GM18870 (cell line): Measurements from ENCODE around the gene THBD.

ENCODE experiments used
- ATAC-seq: cut with Tn5 transposase; IDR thresholded peaks from one replicate; pipeline ENCODE4 v1.9.1; 2021; ENCODE audit warnings: moderate library complexity; ENCODE audit not compliant: unreplicated experiment

THBD gene

DNA sequence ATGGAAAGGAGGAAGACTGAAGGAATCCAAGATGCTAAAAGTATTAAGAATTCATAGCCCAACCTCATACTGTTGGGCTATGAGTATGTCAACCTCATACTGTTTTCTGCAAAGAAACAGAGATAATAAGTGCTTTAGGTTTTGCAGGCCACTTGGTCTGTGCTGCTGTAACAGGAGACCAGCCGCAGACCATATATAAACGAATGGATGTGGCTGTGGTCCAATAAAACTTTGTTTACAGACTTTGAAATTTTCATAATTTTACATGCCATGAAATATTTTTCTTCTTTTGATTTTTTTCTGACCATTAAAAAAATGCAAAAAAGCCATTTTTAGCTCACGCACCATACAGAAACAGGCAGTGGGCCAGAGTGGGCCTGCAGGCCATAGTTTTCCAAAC, 13.7 kb upstream of the THBD start:
- ATAC-seq = no peak

DNA sequence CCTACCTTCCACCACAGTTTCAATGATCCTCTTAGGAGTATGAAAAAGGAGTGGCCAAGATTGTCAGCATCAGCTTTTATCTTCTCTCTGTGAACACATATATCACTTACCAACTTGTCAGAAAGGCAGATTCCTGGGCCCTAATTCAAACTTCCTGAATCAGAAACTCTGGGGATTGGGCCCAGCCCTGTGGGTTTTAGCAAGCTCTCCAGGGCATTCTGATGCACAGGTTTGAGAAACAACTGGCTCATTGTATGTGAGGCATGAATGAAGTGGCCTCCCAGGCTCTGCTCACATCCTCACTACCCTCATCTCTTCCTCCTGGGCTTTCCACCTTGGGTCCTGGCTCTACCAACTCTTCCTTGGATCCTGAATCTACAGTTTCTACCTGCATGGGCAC, 13.2 kb upstream of the THBD start:
- no peak for ATAC-seq

DNA sequence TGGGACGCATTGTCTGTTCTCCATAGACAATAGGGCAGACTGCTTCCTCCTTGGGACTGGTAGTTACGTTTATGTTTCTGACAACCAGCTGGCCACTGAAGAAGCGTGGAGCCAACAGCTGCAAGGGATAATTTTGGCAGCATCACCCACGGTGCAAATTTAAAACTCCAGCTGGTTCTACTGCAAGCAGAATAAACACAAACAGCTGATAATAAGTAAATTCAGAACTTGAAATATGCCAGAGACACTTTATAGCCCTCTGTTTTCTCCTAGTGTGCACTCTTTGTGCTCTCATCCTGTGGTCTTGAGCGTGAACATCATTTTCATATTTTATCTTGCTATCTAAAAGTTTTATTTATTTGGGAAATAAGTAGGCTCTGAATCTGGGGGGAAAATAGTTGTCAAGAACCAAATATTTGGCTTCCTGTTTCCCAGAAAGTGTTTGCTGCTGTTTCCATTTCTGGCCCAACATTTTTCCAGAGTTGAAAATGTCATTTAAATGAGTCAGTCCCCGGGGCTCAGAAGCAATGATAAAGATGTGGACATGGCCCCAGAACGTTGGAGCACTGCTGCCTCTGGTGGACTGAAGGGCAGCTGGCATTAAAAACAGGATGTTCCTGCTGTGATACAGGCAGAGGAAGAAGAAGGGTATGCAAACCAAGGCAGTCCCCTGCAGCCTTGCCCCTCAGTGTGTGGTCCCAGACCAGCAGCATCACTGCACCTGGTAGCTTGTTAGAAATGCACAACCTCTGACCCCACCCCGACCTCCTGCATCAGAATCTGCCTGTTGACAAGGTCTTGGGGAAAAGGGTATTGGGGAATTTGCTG, 12.5 kb upstream of the THBD start:
- no peak for ATAC-seq

DNA sequence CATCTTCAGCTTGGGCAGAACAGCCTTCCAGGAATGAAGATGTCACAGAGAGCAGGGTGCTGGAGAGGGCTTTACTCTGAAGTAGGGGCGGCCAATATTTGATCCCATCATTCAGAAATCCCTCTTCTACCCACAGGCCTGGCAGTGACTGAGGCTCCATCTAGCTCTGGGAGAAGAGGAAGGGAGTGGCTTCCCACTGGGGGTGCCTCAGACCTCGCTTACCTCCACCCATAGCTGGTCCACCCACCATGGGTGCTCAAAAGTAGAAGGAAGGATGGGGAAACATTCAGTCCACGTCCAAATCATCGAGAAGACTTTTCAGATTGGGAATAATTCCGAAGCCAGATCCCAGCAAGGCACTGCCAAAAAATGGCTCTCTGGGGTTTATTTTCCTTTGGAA, 11.8 kb upstream of the THBD start:
- ATAC-seq = no peak

DNA sequence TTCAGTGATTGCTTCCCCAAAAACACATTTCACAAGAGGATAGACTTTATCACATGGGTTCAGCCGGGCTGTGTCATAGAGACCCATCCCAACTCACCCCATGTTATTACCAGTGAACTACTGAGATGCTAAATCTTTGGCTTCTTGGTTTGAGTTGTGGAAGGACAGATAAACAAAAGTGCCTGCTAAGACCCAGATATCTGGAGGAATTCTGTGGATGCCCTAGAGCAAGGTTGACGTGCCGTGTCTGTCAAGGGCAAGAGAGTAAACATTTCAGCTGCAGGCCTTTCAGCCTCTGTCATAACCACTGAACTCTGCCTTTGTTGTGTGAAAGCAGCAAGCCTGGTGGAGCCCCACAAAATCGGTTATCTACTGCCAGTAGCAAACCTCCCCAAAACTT, 11.2 kb upstream of the THBD start:
- ATAC-seq = no peak

DNA sequence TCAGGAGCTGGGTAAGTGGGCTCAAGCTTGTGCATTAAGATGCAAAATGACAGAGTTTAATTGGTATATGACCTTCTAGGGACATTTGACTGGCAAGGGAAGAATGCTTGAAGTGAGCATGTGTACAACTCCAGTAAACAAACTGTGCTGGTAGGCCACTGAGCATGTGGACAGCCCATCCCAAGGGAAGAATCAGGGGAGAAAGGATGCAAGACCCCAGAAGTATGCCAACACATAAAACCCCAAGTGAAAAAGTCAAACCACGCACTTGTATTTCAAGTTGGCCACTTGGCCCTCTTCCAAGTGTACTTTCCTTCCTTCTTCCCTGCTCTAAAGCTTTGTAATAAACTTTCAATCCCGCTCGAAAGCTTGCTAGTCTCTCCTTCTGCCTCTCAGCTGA, 10.4 kb upstream of the THBD start:
- no peak for ATAC-seq

DNA sequence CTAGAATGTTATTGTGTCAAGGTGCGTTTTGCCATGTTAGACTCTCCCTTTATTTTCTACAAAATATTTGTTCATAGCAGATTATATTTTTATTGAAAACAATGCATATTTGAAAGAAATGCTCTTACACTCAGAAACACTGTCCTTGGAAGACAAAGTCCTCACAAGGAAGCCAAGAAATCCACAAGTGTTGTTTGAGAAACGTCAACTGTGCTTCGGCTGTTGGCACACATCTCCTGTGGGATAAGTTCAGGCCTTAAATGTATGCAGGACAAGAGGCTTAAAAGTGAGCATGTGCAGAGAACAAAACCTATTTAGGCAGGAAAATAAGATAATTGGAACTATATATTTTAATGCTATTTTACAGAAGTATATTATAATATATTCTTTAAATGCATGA, 9.5 kb upstream of the THBD start:
- no peak for ATAC-seq

DNA sequence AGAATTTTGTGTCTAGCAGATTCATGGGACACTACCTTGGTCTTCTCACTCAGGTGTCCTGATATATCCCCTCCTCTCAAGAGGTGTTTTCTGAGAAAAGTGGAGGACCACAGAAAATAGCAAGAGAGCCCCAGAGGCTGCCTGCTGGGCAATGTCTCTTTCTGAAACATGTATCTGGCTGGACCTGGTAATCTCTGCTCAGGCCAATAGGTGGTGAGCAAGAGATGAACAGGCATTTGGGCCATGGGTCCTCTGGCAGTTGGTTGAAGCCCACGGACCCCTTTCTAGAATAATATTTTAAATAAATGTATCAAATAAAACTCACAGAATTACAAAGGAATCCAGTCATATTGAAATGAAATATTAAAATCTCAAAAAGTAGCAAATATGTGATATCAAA, 8.8 kb upstream of the THBD start:
- ATAC-seq = no peak

DNA sequence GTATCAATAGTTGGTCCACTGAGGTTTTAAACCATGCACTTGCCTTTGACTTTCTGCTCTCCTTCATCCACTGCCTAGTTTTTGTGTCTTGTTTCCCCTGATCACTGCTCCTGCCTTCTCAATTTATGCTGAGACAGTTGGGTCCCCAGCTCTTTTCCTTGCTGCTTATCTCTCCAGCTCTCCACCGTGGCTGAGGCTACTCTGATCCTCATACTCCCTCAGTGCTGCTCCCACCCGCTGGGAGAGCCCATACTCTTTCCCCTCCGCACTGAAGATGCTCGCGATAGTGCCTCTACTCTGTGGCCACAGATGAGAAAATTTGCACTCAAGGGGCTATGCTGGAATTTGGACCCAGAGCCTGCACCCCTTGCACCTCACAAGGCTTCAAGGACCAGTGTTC, 3.4 kb upstream of the THBD start:
- ATAC-seq = no peak

DNA sequence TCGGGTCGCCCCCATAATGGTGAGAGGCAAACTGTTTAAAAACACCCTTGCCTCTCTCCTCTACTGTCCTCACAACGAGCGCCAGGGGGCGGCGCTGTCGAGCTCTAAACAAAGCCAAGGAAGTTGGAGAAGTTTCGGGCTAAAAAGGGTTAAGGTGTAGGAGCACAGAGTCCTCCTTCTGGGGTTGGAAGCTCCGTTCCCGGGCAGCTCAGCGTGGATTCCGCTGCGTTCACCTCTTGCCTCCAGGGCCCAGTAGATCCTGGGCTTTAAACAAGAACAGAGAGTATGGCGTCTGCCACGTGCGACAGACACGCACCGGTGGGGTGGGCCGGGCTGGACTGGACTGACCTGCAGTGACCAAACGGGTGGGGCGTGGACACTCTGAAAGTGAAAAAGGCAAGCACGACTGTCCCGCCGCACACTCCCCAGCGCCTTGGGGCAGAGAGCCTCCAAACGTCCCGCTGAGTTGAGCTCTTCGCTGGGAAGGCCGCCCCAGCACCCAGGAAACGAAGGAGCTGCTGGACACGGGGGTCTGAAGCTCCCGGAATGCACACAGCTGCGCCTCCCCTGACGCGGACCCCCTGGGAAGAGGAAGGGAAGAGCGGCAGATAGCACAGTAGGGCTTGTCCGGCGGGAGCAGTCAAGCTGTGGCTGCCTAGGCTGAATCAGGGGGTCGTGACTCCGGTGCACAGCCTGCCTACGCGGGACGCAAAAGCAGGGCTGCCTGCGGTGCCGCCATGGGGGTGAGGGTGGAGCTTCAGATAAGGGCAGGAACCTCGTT, 1.6 kb upstream of the THBD start:
- no peak for ATAC-seq

DNA sequence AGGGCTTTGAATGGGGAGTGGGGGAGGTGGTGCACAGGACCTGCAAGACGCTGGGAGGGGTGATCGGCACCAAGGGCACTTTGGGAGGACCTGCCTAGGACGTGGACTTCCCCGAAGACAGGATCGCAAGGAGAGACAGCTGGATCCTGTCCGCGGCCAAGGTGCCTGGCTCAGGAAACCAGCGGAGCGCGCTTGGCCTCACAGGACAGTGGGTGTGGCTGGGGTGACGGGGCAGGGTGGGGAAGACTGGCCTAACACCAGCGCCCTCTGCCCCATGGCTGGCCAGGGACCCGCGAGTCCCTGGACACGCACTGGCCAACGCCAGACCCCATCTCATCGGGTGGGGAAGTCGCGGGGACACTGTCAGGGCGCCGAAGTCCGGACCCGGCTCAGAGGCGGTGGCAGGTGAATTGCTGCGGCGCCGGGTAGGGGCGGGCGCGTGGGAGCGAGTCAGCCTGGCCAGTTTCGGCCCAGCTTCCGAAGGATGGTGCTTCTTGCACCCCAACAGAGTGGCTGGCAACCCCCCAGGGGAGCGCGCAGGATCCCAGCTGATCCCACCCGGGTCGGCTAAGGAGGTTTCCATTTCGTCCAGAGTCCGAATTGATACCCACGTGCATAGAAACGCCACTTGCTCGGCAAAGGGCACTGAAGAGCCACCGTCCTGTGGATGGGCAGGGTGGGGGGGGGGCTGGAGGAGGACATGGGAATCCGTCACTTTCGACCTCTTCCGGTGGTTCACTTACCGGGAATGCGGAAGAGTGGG, 785 bp upstream of the THBD start:
- ATAC-seq = no peak

DNA sequence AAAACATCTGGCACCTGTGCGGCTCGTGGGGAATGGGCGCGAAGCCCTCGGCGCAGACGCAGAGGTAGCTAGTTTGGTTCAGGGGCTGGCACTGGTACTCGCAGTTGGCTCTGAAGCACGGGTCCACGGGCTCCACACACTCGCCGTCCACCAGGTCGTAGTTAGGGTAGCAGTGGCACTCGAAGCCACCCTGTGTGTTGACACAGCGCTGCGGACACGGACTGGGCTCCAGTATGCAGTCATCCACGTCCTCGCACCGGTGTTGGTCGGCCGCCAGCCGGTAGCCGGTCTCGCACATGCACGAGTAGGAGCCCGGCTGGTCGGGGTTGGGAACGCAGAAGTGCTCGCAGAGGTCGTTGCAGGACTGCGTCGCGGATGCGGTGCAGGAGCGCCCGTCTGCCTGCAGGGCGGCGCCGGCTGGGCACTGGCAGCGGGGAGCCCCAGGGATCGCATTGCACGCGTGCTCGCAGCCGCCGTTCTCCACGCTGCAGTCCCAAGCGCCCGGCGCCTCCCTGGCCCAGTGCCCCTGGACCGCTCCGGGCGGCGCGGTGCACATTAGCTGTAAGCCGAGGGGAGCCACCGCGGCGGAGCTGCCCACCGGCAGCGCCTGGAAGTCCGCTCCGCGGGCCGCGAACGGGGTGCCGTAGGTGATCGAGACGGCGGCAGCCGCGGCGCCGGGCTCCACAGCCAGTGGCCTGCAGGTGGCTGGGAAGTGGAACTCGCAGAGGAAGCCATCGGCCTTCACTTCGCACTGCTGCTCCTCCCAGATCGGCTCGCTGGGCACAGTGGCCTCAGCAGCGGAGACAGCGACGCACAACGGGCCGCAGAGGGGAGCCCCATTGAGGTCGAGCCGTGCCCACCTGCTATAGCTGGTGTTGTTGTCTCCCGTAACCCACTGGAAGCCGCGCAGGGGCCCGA, 930 bp downstream of the THBD start:
- no peak for ATAC-seq

DNA sequence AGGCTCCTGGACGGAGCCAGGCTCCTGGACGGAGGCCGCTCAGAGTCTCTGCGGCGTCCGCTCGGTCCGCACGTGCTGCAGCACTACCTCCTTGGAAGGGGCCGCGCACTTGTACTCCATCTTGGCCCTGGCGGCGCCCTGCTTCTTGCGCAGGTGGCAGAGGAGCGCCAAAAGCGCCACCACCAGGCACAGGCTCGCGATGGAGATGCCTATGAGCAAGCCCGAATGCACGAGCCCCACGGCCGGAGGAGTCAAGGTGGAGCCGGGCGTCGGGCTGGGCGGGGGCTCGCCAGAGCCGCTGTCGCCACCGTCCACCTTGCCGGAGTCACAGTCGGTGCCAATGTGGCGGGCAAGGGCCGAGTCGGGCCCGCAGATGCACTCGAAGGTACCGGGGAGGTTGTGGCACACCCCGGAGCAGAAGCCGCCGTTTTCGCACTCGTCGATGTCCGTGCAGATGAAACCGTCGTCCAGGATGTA, 1.7 kb downstream of the THBD start:
- no peak for ATAC-seq

DNA sequence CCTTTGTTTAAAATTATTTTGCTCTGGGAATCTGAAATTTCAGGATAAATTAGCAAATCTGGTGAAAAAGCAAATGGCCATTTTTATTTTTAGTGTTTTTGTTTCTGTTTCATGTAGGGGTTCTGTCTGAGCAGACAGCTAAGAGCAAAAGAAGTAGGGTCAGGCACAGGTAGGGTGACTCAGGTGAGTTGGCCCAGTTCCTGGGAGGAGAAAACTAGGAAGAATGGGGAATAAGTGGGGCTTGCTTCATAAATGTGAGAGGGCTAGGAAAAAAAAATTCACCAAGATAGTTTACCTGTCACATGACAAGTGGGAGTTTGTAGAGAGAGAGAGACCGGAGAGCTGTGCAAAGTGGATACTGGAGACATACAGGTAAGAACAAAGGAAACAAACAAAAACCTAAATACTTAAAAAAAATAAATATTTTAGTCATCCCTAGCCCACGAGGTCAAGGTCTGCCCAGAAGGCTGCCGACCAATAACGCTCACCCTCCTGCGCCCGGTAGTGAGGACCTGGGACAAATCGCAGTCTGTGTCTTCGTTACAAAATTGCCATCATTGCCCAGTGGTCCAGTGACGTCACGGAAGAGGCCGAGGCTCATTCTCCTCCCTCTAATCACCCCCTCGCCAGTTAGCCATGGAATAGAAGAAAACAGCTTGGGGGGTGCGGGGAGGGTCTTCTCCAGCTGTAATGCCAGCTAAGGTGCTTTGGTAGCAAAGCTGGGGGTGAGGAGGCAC, 2.3 kb downstream of the THBD start:
- no peak for ATAC-seq

DNA sequence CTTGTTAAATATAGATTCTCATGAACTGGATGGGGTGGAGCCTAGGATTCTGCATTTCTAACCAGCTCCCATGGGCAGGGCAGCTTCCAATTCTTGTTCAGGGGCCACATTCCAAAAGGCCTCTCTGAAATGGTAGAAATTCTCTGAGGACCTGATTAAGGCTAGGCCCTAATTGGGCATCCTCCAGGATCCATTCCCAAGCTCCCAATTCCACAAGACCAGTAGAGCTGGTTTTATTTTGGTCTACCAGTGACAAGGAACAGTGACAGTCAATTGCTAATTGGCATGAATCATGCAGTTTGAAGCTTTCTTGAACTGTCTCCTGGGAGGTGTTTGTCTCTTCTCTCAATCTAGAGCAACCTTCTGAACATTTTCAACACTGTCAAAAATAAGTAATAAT, 3.0 kb downstream of the THBD start:
- no peak for ATAC-seq

DNA sequence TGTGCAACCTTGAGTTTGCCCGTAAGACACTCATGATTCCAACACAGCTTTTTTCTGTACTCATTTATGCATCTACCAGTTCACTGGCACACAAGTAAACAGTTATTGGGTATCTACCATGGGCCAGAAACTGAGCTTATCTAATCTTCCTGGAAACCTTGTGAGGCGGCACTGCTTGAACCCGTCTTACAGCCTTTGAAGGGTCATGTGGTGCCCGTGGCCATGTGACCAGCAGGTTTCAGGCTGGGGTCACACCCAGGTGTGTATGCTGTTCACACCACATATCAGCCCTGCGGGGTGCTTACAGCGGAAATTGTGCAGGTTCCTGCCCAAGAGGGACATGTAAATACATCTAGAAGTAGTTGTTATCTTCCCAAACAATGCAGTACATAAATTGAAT, 6.1 kb downstream of the THBD start:
- no peak for ATAC-seq

DNA sequence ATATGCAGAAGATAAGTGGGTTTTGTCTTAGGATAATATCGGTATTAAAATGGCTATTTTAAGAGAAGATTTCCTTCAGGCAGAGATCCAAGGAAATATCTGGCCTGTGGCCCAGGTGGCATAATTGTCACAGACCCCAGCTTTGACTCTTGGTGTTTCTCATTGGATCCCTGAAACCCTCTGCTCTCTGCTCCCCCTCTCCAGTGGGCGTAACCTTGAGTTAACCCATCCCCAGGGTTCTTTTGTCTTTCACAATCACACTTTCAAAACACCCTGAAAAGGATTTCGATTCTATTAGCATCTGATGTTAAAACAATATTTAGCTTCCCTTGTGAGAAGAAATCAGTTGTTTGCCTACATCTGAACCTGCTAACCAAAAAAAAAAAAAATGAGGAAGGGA, 7.2 kb downstream of the THBD start:
- ATAC-seq = no peak

DNA sequence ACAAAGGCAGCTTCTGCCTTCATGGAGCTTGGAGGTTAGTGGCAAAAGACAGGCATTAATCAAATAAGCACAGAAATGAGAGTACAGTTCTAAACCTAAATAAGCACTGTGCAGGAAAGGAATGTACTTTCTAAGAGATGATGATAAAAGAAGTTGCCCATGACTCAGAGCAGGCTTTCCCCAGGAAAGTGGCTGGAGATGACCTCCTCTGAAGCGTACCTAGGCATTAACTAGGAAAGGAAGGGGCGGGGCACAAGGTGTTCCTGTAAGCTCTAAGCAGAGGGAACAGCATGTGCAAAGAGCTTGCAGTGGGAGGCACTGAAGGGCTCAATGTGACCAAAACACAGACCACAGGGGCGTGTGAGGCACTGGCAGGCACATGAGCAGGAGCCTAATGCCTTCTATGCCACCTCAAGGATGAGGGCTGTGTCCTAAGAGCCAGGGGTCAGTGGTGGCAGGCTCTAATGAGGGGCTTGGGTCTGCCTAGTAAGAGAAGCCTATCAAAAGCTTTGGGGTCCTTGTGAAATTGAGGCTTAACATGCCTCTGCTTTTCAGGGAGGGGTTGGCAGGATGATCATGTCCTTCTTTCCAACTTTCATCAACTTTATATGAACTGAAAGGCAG, 9.5 kb downstream of the THBD start:
- ATAC-seq = no peak

DNA sequence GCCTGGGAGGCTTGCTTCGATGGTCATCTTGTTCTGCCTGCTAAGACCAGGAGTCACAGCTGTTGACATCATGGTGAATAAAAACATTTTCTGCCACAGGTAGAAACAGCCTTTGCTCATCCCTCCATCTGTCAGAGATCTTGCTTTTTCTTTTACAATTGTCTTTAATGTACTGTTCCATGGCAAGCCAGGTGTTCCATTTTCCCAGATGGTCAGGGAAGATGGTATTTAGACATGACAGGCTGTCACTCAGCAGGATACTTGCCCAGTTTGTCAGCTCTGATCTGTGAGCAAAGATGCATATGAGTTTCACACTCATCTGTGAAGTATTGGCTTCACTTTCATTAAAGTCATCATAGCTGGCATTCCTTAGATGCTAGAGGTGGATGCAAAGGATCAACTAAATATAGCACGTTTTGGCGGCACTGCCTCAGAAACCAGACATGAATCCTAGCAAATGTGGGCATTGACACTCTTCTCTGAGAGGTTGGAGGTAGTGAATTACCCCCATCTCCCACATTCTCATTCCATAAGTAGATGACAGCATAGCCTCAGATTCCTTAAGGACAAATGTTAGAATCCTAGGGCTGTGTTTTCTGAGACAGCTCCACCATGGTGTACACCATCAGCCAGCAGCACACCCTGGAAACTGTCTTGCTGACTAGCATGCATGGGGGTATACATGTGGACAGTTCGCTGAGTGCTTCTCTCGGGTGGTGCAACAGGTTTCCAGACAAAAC, 10.2 kb downstream of the THBD start:
- ATAC-seq = no peak
